Fibroblast of skin of scalp (primary cell): ENCODE measurements around the gene SPEG. TPM values are rescaled to one million over a fixed set of nuclear protein-coding genes. Genes with fewer than 3 reads are reported as not detected.
"Not testable (repeated sequence)": the region's sequence is repeated elsewhere in the genome, so short reads cannot be mapped to it uniquely, and the experiment has no call there.

Experiments used
- DNase-seq: peaks from one replicate; pipeline ENCODE4 v3.0.0-alpha.2; 2013
- polyA plus RNA-seq, 2 experiments: library from polyadenylated mRNA; unstranded; fragments of 120-200 nt; gene quantifications; one replicate each; pipeline ENCODE4 v1.2.1, GENCODE V29; 2013; ENCODE audit not compliant: insufficient read length in 2 of 2

Gene SPEG
- 99.9 TPM for polyA plus RNA-seq (2013, experiment 1 of 2; ENCODE audit: insufficient read length)
- 98.1 TPM for polyA plus RNA-seq (2013, experiment 2 of 2; ENCODE audit: insufficient read length)

GRCh38 chr2:219434718-219435525, at the start of gene SPEG:
Gene SPEG, plus strand, starts transcription at chr2:219434843. Its CDS starts 135 bp downstream, at chr2:219434978.
- DNase-seq: peak; percentile 56

GRCh38 chr2:219384859-219385258, 49.8 kb upstream of the SPEG start:
- no peak for DNase-seq

- no peak for DNase-seq
Observed at GRCh38 chr2:219385958-219386520, 48.6 kb upstream of the SPEG start.

- no peak for DNase-seq
Observed at GRCh38 chr2:219386532-219387280, 47.9 kb upstream of the SPEG start.

- peak; percentile 93 for DNase-seq
Observed at GRCh38 chr2:219387306-219388120, 47.1 kb upstream of the SPEG start, which contains the start of gene DNPEP. Gene DNPEP, minus strand, starts transcription at chr2:219387912. Its CDS starts 118 bp downstream, at chr2:219387794.

- DNase-seq: peak; percentile 98
Observed at GRCh38 chr2:219388121-219388906, 46.3 kb upstream of the SPEG start.

- DNase-seq: no peak
Observed at GRCh38 chr2:219388907-219389156, 45.8 kb upstream of the SPEG start.

- no peak for DNase-seq
Observed at GRCh38 chr2:219392754-219393153, 41.9 kb upstream of the SPEG start.

GRCh38 chr2:219395056-219395455, 39.6 kb upstream of the SPEG start:
- not testable (repeated sequence) for DNase-seq

- no peak for DNase-seq
Observed at GRCh38 chr2:219395609-219396008, 39.0 kb upstream of the SPEG start.

- DNase-seq: no peak
Observed at GRCh38 chr2:219396863-219397457, 37.7 kb upstream of the SPEG start.

GRCh38 chr2:219398721-219399363, 35.8 kb upstream of the SPEG start:
- no peak for DNase-seq

- DNase-seq: no peak
Observed at GRCh38 chr2:219399716-219400478, 34.7 kb upstream of the SPEG start.

- DNase-seq: no peak
Observed at GRCh38 chr2:219400562-219400961, 34.1 kb upstream of the SPEG start.

- no peak for DNase-seq
Observed at GRCh38 chr2:219401606-219402005, 33.0 kb upstream of the SPEG start.

- peak; percentile 89 for DNase-seq
Observed at GRCh38 chr2:219402665-219403515, 31.8 kb upstream of the SPEG start.

GRCh38 chr2:219403861-219404260, 30.8 kb upstream of the SPEG start:
- no peak for DNase-seq

- DNase-seq: no peak
Observed at GRCh38 chr2:219404291-219404910, 30.2 kb upstream of the SPEG start.

- no peak for DNase-seq
Observed at GRCh38 chr2:219404954-219405353, 29.7 kb upstream of the SPEG start.
